ENCODE measurements around the gene DNHD1. TPM values are rescaled to one million over a fixed set of nuclear protein-coding genes. Genes with fewer than 3 reads are reported as not detected.

Gene DNHD1
- total and polyA plus RNA-seq, 2 of the 4 experiments (the other 2 are of a cell fraction): 1.8 to 3.6 TPM

- no peak overlapping the region for H3K4ac ChIP-seq (ENCODE audit: low read depth, low read length)
- H3K9me3 ChIP-seq (ENCODE audit: control insufficient read depth, insufficient read depth, low read length): no peaks in the 10 kb centered on the region
- H3K36me3 ChIP-seq (ENCODE audit: control insufficient read depth, insufficient read depth, low read length): peaks cover 18% of the 10 kb centered on the region
- no peak overlapping the region for H3K18ac ChIP-seq (ENCODE audit: low read depth, low read length)
- no peak overlapping the region for H2AK5ac ChIP-seq (ENCODE audit: low read depth, low read length)
- BruUV-seq (replicated peaks): no TSS peak
- H2AFZ ChIP-seq (replicated peaks; ENCODE audit: low read length, poor library complexity): no peak overlapping the region
- H4K91ac ChIP-seq (ENCODE audit: insufficient read depth, low read depth, low read length): no peak overlapping the region
- ChIA-PET CTCF (no interaction called here), POLR2A (ENCODE audit: unreplicated experiment) (no interaction called here)
- no peak overlapping the region for H2BK15ac ChIP-seq (ENCODE audit: low read depth, low read length)
- no peak overlapping the region for H2BK20ac ChIP-seq (ENCODE audit: low read depth, low read length)
- H3K56ac ChIP-seq (ENCODE audit: extremely low read depth, insufficient read depth, low read length): no peak overlapping the region
- H3K27ac ChIP-seq (ENCODE audit: insufficient read depth, low read length): no peak overlapping the region
- no peak overlapping the region for H4K8ac ChIP-seq (ENCODE audit: low read depth in 2 of 2, low read length in 2 of 2)
- H2BK5ac ChIP-seq (ENCODE audit: low read depth, low read length, poor library complexity, severe bottlenecking): no peak overlapping the region
- WGBS, 2 experiments (ENCODE audit: extremely low coverage in 2 of 2, insufficient read length in 1 of 2): no CpG with 5 or more reads among the region's 3 CpGs
- TF ChIP-seq USF2 (IDR thresholded peaks at IDR 0.05; ENCODE audit: low read depth, low read length) (no peak), CEBPB (IDR thresholded peaks at IDR 0.05; ENCODE audit: low read depth, low read length) (no peak), CTCF (conservative IDR thresholded peaks at IDR 0.05; ENCODE audit: low read depth, low read length) (no peak), FOS (IDR thresholded peaks at IDR 0.05; ENCODE audit: low read depth, low read length) (no peak), RAD21 (IDR thresholded peaks at IDR 0.05; ENCODE audit: low read length) (no peak), POLR2A (IDR thresholded peaks at IDR 0.05; ENCODE audit: low read depth, low read length) (no peak), CHD1 (IDR thresholded peaks at IDR 0.05; ENCODE audit: low read depth, low read length) (no peak)
- no peak overlapping the region for H3K14ac ChIP-seq (replicated peaks; ENCODE audit: low read depth, low read length)
- in situ Hi-C loops (cut with MboI; ENCODE audit: low sequenced_read_pairs) (no loop called here), dilution Hi-C loops (cut with HindIII; ENCODE audit: low sequenced_read_pairs, unreplicated experiment) (no loop called here), intact Hi-C loops (cut with micrococcal nuclease) (no loop called here)
- ATAC-seq (ENCODE audit: low read depth) (no peak), DNase-seq (no peak)
- no peaks in the 10 kb centered on the region for H4K20me1 ChIP-seq (ENCODE audit: insufficient read depth, low read length)
- H3K4me3 ChIP-seq (ENCODE audit: insufficient read depth, low read depth, low read length): no peak overlapping the region
- no peaks in the 10 kb centered on the region for H3K27me3 ChIP-seq (ENCODE audit: control insufficient read depth, insufficient read depth, low read length)
- H3K4me2 ChIP-seq (ENCODE audit: low read depth, low read length): no peak overlapping the region
- H4K5ac ChIP-seq (ENCODE audit: low read depth, low read length): no peak overlapping the region
- peaks cover 9% of the 10 kb centered on the region; the same call in 1 of the 2 replicates for H3K9me1 ChIP-seq (ENCODE audit: insufficient read depth, low read length)
- no peak overlapping the region for H3K23ac ChIP-seq (ENCODE audit: low read depth, low read length)
- no peaks in the 10 kb centered on the region for H3K4me1 ChIP-seq (ENCODE audit: control insufficient read depth, insufficient read depth, low read length)
- peaks cover 0 to 3% of the 10 kb centered on the region in 2 experiments; a peak in 1 of 4 replicates for H3K79me1 ChIP-seq (ENCODE audit: low read depth in 1 of 2, low read length in 2 of 2)
- H3K9ac ChIP-seq (ENCODE audit: low read depth, low read length): no peak overlapping the region
- no peak overlapping the region for H2AK9ac ChIP-seq (replicated peaks; ENCODE audit: low read depth, low read length, poor library complexity)
- H2BK120ac ChIP-seq (ENCODE audit: low read depth, low read length): no peak overlapping the region
Observed at GRCh38 chr11:6502382-6502781, 5.3 kb downstream of the DNHD1 start.
